ENCODE results near the gene AGTR1. TPM values are rescaled to one million over a fixed set of nuclear protein-coding genes. Genes with fewer than 3 reads are reported as not detected.

AGTR1 gene
- total RNA-seq, 6 experiments from 2014 or later = 23.9 to 46.5 (median 36.3) TPM

DNA sequence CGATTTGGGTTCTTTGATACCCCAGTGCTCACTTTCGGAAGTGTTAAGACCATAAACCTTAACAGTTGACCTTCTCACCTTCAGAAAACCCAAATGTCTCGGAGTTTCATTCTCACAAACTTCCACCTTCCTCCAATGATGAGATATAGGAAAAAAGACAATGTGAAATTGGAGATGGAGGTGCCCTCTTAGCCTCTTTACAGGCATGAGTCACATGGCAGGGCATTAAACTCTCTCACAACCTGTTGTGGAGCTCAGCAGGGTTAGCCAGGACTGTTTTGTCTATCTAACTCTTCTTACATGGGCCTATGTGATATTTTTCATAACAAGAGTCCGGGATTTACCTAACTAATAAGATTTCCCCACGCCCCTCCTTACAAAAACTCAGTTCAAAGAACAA lies 10.7 kb downstream of the AGTR1 start:
- ATAC-seq (peak; percentile 15 to 58 (median 30)), DNase-seq (no peak)
- Histone ChIP-seq H3K36me3 (no peaks in the 10 kb centered on the region), H3K4me3 (no peak overlapping the region), H3K4me1 (peaks cover 0 to 47% (median 22%) of the 10 kb centered on the region in 4 donors), H3K27ac (peak overlapping the region; percentile 3 to 77 (median 53)), H3K27me3 (no peaks in the 10 kb centered on the region), H3K9me3 (no peaks in the 10 kb centered on the region)
- WGBS (ENCODE audit: insufficient coverage, low coverage, low lambda C conversion rate, missing lambda C conversion rate) = 75% methylated on average over 4 of the region's 5 CpGs
- intact Hi-C loops (cut with DNase I) = no loop called here
- TF ChIP-seq POLR2A (IDR thresholded peaks at IDR 0.05) = no peak
- TF ChIP-seq, protein P1, sequence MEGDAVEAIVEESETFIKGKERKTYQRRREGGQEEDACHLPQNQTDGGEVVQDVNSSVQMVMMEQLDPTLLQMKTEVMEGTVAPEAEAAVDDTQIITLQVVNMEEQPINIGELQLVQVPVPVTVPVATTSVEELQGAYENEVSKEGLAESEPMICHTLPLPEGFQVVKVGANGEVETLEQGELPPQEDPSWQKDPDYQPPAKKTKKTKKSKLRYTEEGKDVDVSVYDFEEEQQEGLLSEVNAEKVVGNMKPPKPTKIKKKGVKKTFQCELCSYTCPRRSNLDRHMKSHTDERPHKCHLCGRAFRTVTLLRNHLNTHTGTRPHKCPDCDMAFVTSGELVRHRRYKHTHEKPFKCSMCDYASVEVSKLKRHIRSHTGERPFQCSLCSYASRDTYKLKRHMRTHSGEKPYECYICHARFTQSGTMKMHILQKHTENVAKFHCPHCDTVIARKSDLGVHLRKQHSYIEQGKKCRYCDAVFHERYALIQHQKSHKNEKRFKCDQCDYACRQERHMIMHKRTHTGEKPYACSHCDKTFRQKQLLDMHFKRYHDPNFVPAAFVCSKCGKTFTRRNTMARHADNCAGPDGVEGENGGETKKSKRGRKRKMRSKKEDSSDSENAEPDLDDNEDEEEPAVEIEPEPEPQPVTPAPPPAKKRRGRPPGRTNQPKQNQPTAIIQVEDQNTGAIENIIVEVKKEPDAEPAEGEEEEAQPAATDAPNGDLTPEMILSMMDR (IDR thresholded peaks at IDR 0.05) = no peak

GRCh38 chr3:148709560-148710253 lies 12.0 kb downstream of the AGTR1 start:
- ATAC-seq (peak; percentile 77 to 90 (median 80)), DNase-seq (no peak)
- intact Hi-C loops (cut with DNase I) = no loop called here
- no peak for TF ChIP-seq POLR2A (IDR thresholded peaks at IDR 0.05)
- TF ChIP-seq, protein P1 (IDR thresholded peaks at IDR 0.05) = no peak
- no peaks in the 10 kb centered on the region for H3K9me3 ChIP-seq
- H3K4me3 ChIP-seq = no peak overlapping the region
- H3K4me1 ChIP-seq = peaks cover 0 to 47% (median 22%) of the 10 kb centered on the region in 4 donors
- H3K27ac ChIP-seq = peak overlapping the region; percentile 16 to 77 (median 68)
- 29% methylated on average over 2 of the region's 2 CpGs for WGBS (ENCODE audit: insufficient coverage, low coverage, low lambda C conversion rate, missing lambda C conversion rate)
- no peaks in the 10 kb centered on the region for H3K36me3 ChIP-seq
- no peaks in the 10 kb centered on the region for H3K27me3 ChIP-seq

DNA sequence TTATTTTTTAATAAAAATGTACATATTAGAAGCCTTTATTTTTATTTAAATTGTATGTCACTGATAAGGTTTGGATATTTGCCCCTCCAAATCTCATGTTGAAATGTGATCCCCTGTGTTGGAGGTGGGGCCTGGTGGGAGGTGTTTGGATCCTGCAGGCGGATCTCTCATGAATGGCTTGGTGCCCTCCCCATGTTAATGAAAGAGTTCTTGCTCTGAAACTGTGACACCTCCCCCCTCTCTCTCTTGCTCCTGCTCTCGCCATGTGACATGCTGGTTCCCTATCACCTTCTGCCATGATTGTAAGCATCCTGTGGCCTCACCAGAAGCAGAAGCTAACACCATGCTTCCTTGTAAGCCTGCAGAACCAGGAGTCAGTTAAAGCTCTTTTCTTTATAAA lies 13.0 kb downstream of the AGTR1 start:
- Histone ChIP-seq H3K27ac (peak overlapping the region in 2 of 3 donors; percentile 68 to 77), H3K36me3 (no peaks in the 10 kb centered on the region), H3K4me3 (no peak overlapping the region), H3K4me1 (peaks cover 0 to 47% (median 22%) of the 10 kb centered on the region in 4 donors), H3K9me3 (no peaks in the 10 kb centered on the region), H3K27me3 (no peaks in the 10 kb centered on the region)
- 47% methylated on average over 2 of the region's 2 CpGs for WGBS (ENCODE audit: insufficient coverage, low coverage, low lambda C conversion rate, missing lambda C conversion rate)
- peak; percentile 7 to 62 (median 60) for ATAC-seq
- TF ChIP-seq, protein P1 (IDR thresholded peaks at IDR 0.05) = no peak
- TF ChIP-seq POLR2A (IDR thresholded peaks at IDR 0.05) = no peak
- intact Hi-C loops (cut with DNase I) = no loop called here
- DNase-seq = peak in 2 of 3 donors; percentile 52 to 70

DNA sequence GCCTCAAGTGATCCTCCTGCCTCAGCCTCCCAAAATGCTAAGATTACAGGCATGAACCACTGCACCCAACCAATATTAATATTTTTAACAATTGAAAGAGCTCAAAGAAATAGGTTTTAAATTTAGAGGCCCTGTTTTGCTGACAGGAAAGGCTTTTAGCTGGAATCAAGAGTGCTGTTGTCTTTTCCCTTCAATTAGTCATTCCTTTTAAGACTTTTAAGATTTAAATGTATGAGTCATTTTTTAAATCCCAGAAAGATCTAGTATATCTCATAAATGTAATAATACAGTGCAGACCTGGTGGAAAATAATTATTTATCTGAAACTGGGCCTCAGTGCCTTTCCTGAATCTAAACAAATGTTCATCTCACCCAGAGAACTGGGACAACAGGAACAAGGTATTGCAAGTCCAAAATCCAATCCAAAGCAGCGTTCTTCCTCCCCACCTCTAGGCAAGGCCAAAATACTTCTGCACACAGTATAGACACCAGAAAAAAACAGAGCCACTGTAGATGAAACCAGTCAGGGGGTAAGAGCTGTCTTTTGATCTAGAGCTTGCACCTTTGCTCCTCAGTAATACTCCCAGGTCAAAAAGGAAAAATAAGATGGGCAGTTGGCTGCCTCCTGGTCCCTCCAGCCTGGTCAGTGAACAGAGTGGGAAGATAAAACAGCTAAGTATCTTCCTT lies 14.4 kb downstream of the AGTR1 start:
- no peak overlapping the region for H3K4me3 ChIP-seq
- 43% methylated on average over 1 of the region's 1 CpG for WGBS (ENCODE audit: insufficient coverage, low coverage, low lambda C conversion rate, missing lambda C conversion rate)
- peak overlapping the region in 2 of 3 donors; percentile 68 to 77 for H3K27ac ChIP-seq
- DNase-seq (no peak), ATAC-seq (peak; percentile 24 to 86 (median 58))
- H3K4me1 ChIP-seq = peaks cover 0 to 55% (median 27%) of the 10 kb centered on the region in 4 donors
- TF ChIP-seq, protein P1 (IDR thresholded peaks at IDR 0.05) = no peak
- TF ChIP-seq POLR2A (IDR thresholded peaks at IDR 0.05) = no peak
- H3K9me3 ChIP-seq = no peaks in the 10 kb centered on the region
- no peaks in the 10 kb centered on the region for H3K36me3 ChIP-seq
- intact Hi-C loops (cut with DNase I) = no loop called here
- no peaks in the 10 kb centered on the region for H3K27me3 ChIP-seq

All from right lobe of liver (tissue), 6 donors.